Fibroblast of lung (primary cell): ENCODE results near the gene TRPM3. TPM values are rescaled to one million over a fixed set of nuclear protein-coding genes. Genes with fewer than 3 reads are reported as not detected.
"Not testable (repeated sequence)": the region's sequence is repeated elsewhere in the genome, so short reads cannot be mapped to it uniquely, and the experiment has no call there.

Experiments used
- DNase-seq, 2 donors: peaks; one replicate each; pipeline versions ENCODE4 v3.0.0 to v3.0.0-alpha.2; 2010; ENCODE audit warnings: low read depth in 2 of 2
- H2AFZ ChIP-seq: 2 replicates; pipeline ENCODE4 v1.5.1; 2012; ENCODE audit warnings: low read length, control low read depth, inconsistent platforms
- H3K27ac ChIP-seq: 2 replicates; pipeline ENCODE4 v1.5.1; 2011; ENCODE audit warnings: low read length, control low read depth; ENCODE audit not compliant: insufficient read depth
- H3K27me3 ChIP-seq: 2 replicates; pipeline ENCODE4 v1.5.1; 2011; ENCODE audit warnings: mild to moderate bottlenecking, low read length; ENCODE audit not compliant: control insufficient read depth, insufficient read depth
- H3K36me3 ChIP-seq: 2 replicates; pipeline ENCODE4 v1.5.1; 2011; ENCODE audit warnings: low read length; ENCODE audit not compliant: control insufficient read depth, insufficient read depth
- H3K4me1 ChIP-seq: 2 replicates; pipeline ENCODE4 v1.5.1; 2011; ENCODE audit warnings: low read length; ENCODE audit not compliant: control insufficient read depth, insufficient read depth; ENCODE audit errors: extremely low read depth
- H3K4me2 ChIP-seq: 2 replicates; pipeline ENCODE4 v1.5.1; 2011; ENCODE audit warnings: low read length, control low read depth; ENCODE audit not compliant: insufficient read depth; ENCODE audit errors: extremely low read depth
- H3K4me3 ChIP-seq, 4 experiments: fragments of 200-600 bp in 1 of 4; sonication (generic) in 1 of 4; replicated peaks in 1 of 4; 2 replicates each; pipeline ENCODE4 v1.5.1; 2011 to 2016; ENCODE audit warnings: low read length in 4 of 4, low read depth in 3 of 4, mild to moderate bottlenecking in 3 of 4, control low read depth in 2 of 4, inconsistent platforms in 1 of 4, mixed read lengths in 1 of 4; ENCODE audit not compliant: insufficient read depth in 1 of 4; ENCODE audit errors: control extremely low read depth in 1 of 4
- H3K79me2 ChIP-seq: 2 replicates; pipeline ENCODE4 v1.5.1; 2012; ENCODE audit warnings: mild to moderate bottlenecking, low read length, inconsistent platforms; ENCODE audit not compliant: control insufficient read depth, insufficient read depth
- H3K9ac ChIP-seq: 2 replicates; pipeline ENCODE4 v1.5.1; 2011; ENCODE audit warnings: mild to moderate bottlenecking, low read length, control low read depth; ENCODE audit not compliant: insufficient read depth
- H3K9me3 ChIP-seq: 2 replicates; pipeline ENCODE4 v1.5.1; 2012; ENCODE audit warnings: low read depth, low read length; ENCODE audit not compliant: control insufficient read depth, insufficient read depth
- H4K20me1 ChIP-seq: 2 replicates; pipeline ENCODE4 v1.5.1; 2011; ENCODE audit warnings: low read length; ENCODE audit not compliant: control insufficient read depth, insufficient read depth; ENCODE audit errors: extremely low read depth
- CTCF ChIP-seq, 2 donors: IDR thresholded peaks in 1 of 2; conservative IDR thresholded peaks in 1 of 2; 1 replicate in 1 of 2; 2 replicates in 1 of 2; pipeline ENCODE4 v1.5.1; 2011 to 2012; ENCODE audit warnings: low read length in 2 of 2, control low read depth in 1 of 2, inconsistent platforms in 1 of 2, low read depth in 1 of 2, mild to moderate bottlenecking in 1 of 2
- EZH2 ChIP-seq: IDR thresholded peaks from 2 replicates; pipeline ENCODE4 v1.5.1; 2012; ENCODE audit warnings: low read length, control low read depth, mild to moderate bottlenecking; ENCODE audit errors: missing control alignments
- polyA plus RNA-seq, 2 donors: library from polyadenylated mRNA; depleted of rRNA in 1 of 2; stranded (reverse) in 1 of 2; unstranded in 1 of 2; fragments of >200 nt; gene quantifications; 2 replicates each; pipeline ENCODE4 v1.2.1, GENCODE V29; 2011 to 2012; ENCODE audit warnings: missing spikeins in 1 of 2
- total RNA-seq: library from RNA; depleted of rRNA; stranded (reverse); fragments of >200 nt; gene quantifications from 2 replicates; pipeline ENCODE4 v1.2.1, GENCODE V29; 2014

The TRPM3 gene
- total and polyA plus RNA-seq, 2 donors (not counting 1 experiment from before 2014, with no cell fraction given) = 0.05 to 0.50 TPM

GRCh38 chr9:70975821-70976220 lies 145.6 kb downstream of the TRPM3 start:
- Histone ChIP-seq H3K4me3 (no peak overlapping the region), H2AFZ (no peak overlapping the region), H3K79me2 (no peaks in the 10 kb centered on the region), H3K4me1 (no peaks in the 10 kb centered on the region), H3K4me2 (no peak overlapping the region), H3K9me3 (no peaks in the 10 kb centered on the region), H3K27me3 (no peaks in the 10 kb centered on the region), H3K9ac (no peak overlapping the region), H3K36me3 (no peaks in the 10 kb centered on the region), H3K27ac (no peak overlapping the region), H4K20me1 (no peaks in the 10 kb centered on the region)
- no peak for DNase-seq
- TF ChIP-seq EZH2 (no peak), CTCF (conservative IDR thresholded peaks at IDR 0.05 in 1 of 2, IDR thresholded peaks at IDR 0.05 in 1 of 2; ENCODE audit: low read depth in 1 of 2, low read length in 2 of 2) (no peak)

- no peaks in the 10 kb centered on the region for H3K79me2 ChIP-seq
- no peaks in the 10 kb centered on the region for H3K9me3 ChIP-seq
- no peaks in the 10 kb centered on the region for H3K27me3 ChIP-seq
- H3K4me2 ChIP-seq = no peak overlapping the region
- H4K20me1 ChIP-seq = no peaks in the 10 kb centered on the region
- TF ChIP-seq CTCF (conservative IDR thresholded peaks at IDR 0.05 in 1 of 2, IDR thresholded peaks at IDR 0.05 in 1 of 2; ENCODE audit: low read depth in 1 of 2, low read length in 2 of 2) = no peak
- TF ChIP-seq EZH2 = no peak
- no peaks in the 10 kb centered on the region for H3K36me3 ChIP-seq
- DNase-seq = no peak
- H3K27ac ChIP-seq = no peak overlapping the region
- H2AFZ ChIP-seq = no peak overlapping the region
- no peak overlapping the region for H3K4me3 ChIP-seq
- no peaks in the 10 kb centered on the region for H3K4me1 ChIP-seq
- no peak overlapping the region for H3K9ac ChIP-seq
These were observed 149.7 kb downstream of the TRPM3 start for GRCh38 chr9:70971723-70972122.

GRCh38 chr9:70966380-70966779 lies 155.0 kb downstream of the TRPM3 start:
- not testable (repeated sequence) for H3K9ac ChIP-seq, H4K20me1 ChIP-seq, H3K27ac ChIP-seq, H3K4me3 ChIP-seq, H3K36me3 ChIP-seq, H3K9me3 ChIP-seq, H3K4me1 ChIP-seq, H3K79me2 ChIP-seq, H3K27me3 ChIP-seq, H2AFZ ChIP-seq, DNase-seq, H3K4me2 ChIP-seq
